Measurements from ENCODE around the gene ARHGAP30. TPM values are rescaled to one million over a fixed set of nuclear protein-coding genes. Genes with fewer than 3 reads are reported as not detected.

Gene ARHGAP30
- total and polyA plus RNA-seq, 7 experiments from 2014 or later = 128 to 291 (median 235) TPM

GRCh38 chr1:161082996-161083747 is 13.5 kb upstream of the ARHGAP30 start:
- Mint-ChIP-seq H3K27me3 (peaks cover 0 to 4% (median 0%) of the 10 kb centered on the region in 5 donors), H3K4me1 (peaks cover 0 to 10% (median 0%) of the 10 kb centered on the region in 7 donors), H3K36me3 (no peaks in the 10 kb centered on the region), H3K4me3 (no peak overlapping the region), H3K27ac (no peak overlapping the region), H3K9me3 (peaks cover 0 to 5% (median 0%) of the 10 kb centered on the region in 11 donors)
- CTCF ChIA-PET = interaction anchor here (0.6 kb wide), 1 partner anchor 10 kb away, joined by 4 read pairs; no protein-coding TSS in a partner anchor
- DNase-seq = peak in 1 of 9 donors; percentile 24
- intact Hi-C loops (cut with micrococcal nuclease) = no loop called here
- Histone ChIP-seq H3K9me3 (ENCODE audit: control insufficient read depth in 2 of 3, low read length in 3 of 3) (no peaks in the 10 kb centered on the region), H3K27ac (ENCODE audit: low read depth, low read length) (no peak overlapping the region), H3K36me3 (ENCODE audit: control insufficient read depth in 2 of 3, insufficient read depth in 3 of 3, low read length in 3 of 3) (no peaks in the 10 kb centered on the region), H3K4me3 (ENCODE audit: low read length) (no peak overlapping the region), H3K27me3 (ENCODE audit: control insufficient read depth in 2 of 2, insufficient read depth in 2 of 2, low read length in 2 of 2) (no peaks in the 10 kb centered on the region), H3K4me1 (ENCODE audit: control insufficient read depth in 2 of 2, insufficient read depth in 2 of 2, low read length in 2 of 2) (no peaks in the 10 kb centered on the region)
- peak; percentile 92 for ATAC-seq
- POLR2A ChIA-PET = no interaction called here

- ATAC-seq (no peak), DNase-seq (no peak)
- peaks cover 0 to 4% (median 0%) of the 10 kb centered on the region in 11 donors for H3K9me3 Mint-ChIP-seq
- intact Hi-C loops (cut with micrococcal nuclease) = no loop called here
- H3K27ac ChIP-seq (ENCODE audit: low read depth, low read length) = no peak overlapping the region
- POLR2A ChIA-PET = no interaction called here
- peaks cover 0 to 4% (median 0%) of the 10 kb centered on the region in 5 donors for H3K27me3 Mint-ChIP-seq
- CTCF ChIA-PET = interaction anchor here (0.6 kb wide), 1 partner anchor 10 kb away, joined by 4 read pairs; no protein-coding TSS in a partner anchor
- no peaks in the 10 kb centered on the region for H3K4me1 ChIP-seq (ENCODE audit: control insufficient read depth in 2 of 2, insufficient read depth in 2 of 2, low read length in 2 of 2)
- H3K4me1 Mint-ChIP-seq = peaks cover 0 to 10% (median 0%) of the 10 kb centered on the region in 7 donors
- no peaks in the 10 kb centered on the region for H3K9me3 ChIP-seq (ENCODE audit: control insufficient read depth in 2 of 3, low read length in 3 of 3)
- peak overlapping the region in 1 of 9 donors; percentile 44 for H3K27ac Mint-ChIP-seq
- no peak overlapping the region for H3K4me3 ChIP-seq (ENCODE audit: low read length)
- no peaks in the 10 kb centered on the region for H3K36me3 ChIP-seq (ENCODE audit: control insufficient read depth in 2 of 3, insufficient read depth in 3 of 3, low read length in 3 of 3)
- H3K36me3 Mint-ChIP-seq = no peaks in the 10 kb centered on the region
- peak overlapping the region in 1 of 10 donors; percentile 52 for H3K4me3 Mint-ChIP-seq
- H3K27me3 ChIP-seq (ENCODE audit: control insufficient read depth in 2 of 2, insufficient read depth in 2 of 2, low read length in 2 of 2) = no peaks in the 10 kb centered on the region
These were observed 12.8 kb upstream of the ARHGAP30 start for GRCh38 chr1:161082483-161082882.

GRCh38 chr1:161081519-161081918 is 11.8 kb upstream of the ARHGAP30 start:
- Histone ChIP-seq H3K36me3 (ENCODE audit: control insufficient read depth in 2 of 3, insufficient read depth in 3 of 3, low read length in 3 of 3) (no peaks in the 10 kb centered on the region), H3K9me3 (ENCODE audit: control insufficient read depth in 2 of 3, low read length in 3 of 3) (no peaks in the 10 kb centered on the region), H3K27me3 (ENCODE audit: control insufficient read depth in 2 of 2, insufficient read depth in 2 of 2, low read length in 2 of 2) (no peaks in the 10 kb centered on the region), H3K27ac (ENCODE audit: low read depth, low read length) (no peak overlapping the region), H3K4me3 (ENCODE audit: low read length) (no peak overlapping the region), H3K4me1 (ENCODE audit: control insufficient read depth in 2 of 2, insufficient read depth in 2 of 2, low read length in 2 of 2) (no peaks in the 10 kb centered on the region)
- ChIA-PET POLR2A (interaction anchor here (0.7 kb wide), 1 partner anchor 11 kb away, joined by 3 read pairs; no protein-coding TSS in a partner anchor), CTCF (interaction anchor here (0.7 kb wide), 1 partner anchor 16 kb away, joined by 5 read pairs; the partner anchor contains the start of gene KLHDC9)
- Mint-ChIP-seq H3K9me3 (peaks cover 0 to 3% (median 0%) of the 10 kb centered on the region in 11 donors), H3K36me3 (no peaks in the 10 kb centered on the region), H3K27me3 (peaks cover 0 to 4% (median 0%) of the 10 kb centered on the region in 5 donors), H3K4me1 (peaks cover 0 to 10% (median 0%) of the 10 kb centered on the region in 7 donors), H3K27ac (no peak overlapping the region), H3K4me3 (no peak overlapping the region)
- intact Hi-C loops (cut with micrococcal nuclease) = no loop called here
- no peak for ATAC-seq
- no peak for DNase-seq

- DNase-seq = no peak
- ATAC-seq = no peak
- Mint-ChIP-seq H3K27me3 (no peaks in the 10 kb centered on the region), H3K36me3 (no peaks in the 10 kb centered on the region), H3K27ac (peak overlapping the region in 1 of 9 donors; percentile 1), H3K4me1 (peaks cover 0 to 10% (median 0%) of the 10 kb centered on the region in 7 donors), H3K4me3 (no peak overlapping the region), H3K9me3 (no peaks in the 10 kb centered on the region)
- no peaks in the 10 kb centered on the region for H3K9me3 ChIP-seq (ENCODE audit: control insufficient read depth in 2 of 3, low read length in 3 of 3)
- intact Hi-C loops (cut with micrococcal nuclease) = no loop called here
- no peak overlapping the region for H3K27ac ChIP-seq (ENCODE audit: low read depth, low read length)
- H3K4me1 ChIP-seq (ENCODE audit: control insufficient read depth in 2 of 2, insufficient read depth in 2 of 2, low read length in 2 of 2) = no peaks in the 10 kb centered on the region
- no peaks in the 10 kb centered on the region for H3K27me3 ChIP-seq (ENCODE audit: control insufficient read depth in 2 of 2, insufficient read depth in 2 of 2, low read length in 2 of 2)
- no peaks in the 10 kb centered on the region for H3K36me3 ChIP-seq (ENCODE audit: control insufficient read depth in 2 of 3, insufficient read depth in 3 of 3, low read length in 3 of 3)
- POLR2A ChIA-PET = interaction anchor here (0.7 kb wide), 1 partner anchor 12 kb away, joined by 3 read pairs; no protein-coding TSS in a partner anchor
- H3K4me3 ChIP-seq (ENCODE audit: low read length) = no peak overlapping the region
- CTCF ChIA-PET = no interaction called here
These were observed 11.0 kb upstream of the ARHGAP30 start for GRCh38 chr1:161080441-161081405.

GRCh38 chr1:161079436-161080110 is 9.9 kb upstream of the ARHGAP30 start:
- intact Hi-C loops (cut with micrococcal nuclease) = no loop called here
- Mint-ChIP-seq H3K4me1 (peaks cover 0 to 10% (median 0%) of the 10 kb centered on the region in 7 donors), H3K4me3 (no peak overlapping the region), H3K36me3 (no peaks in the 10 kb centered on the region), H3K27ac (no peak overlapping the region), H3K27me3 (no peaks in the 10 kb centered on the region), H3K9me3 (no peaks in the 10 kb centered on the region)
- no peak overlapping the region for H3K27ac ChIP-seq (ENCODE audit: low read depth, low read length)
- ChIA-PET CTCF (no interaction called here), POLR2A (interaction anchor here (1.0 kb wide), 1 partner anchor 10 kb away, joined by 3 read pairs; the partner anchor contains the start of gene ARHGAP30)
- no peaks in the 10 kb centered on the region for H3K9me3 ChIP-seq (ENCODE audit: control insufficient read depth in 2 of 3, low read length in 3 of 3)
- no peak overlapping the region for H3K4me3 ChIP-seq (ENCODE audit: low read length)
- H3K4me1 ChIP-seq (ENCODE audit: control insufficient read depth in 2 of 2, insufficient read depth in 2 of 2, low read length in 2 of 2) = no peaks in the 10 kb centered on the region
- DNase-seq = no peak
- no peaks in the 10 kb centered on the region for H3K27me3 ChIP-seq (ENCODE audit: control insufficient read depth in 2 of 2, insufficient read depth in 2 of 2, low read length in 2 of 2)
- H3K36me3 ChIP-seq (ENCODE audit: control insufficient read depth in 2 of 3, insufficient read depth in 3 of 3, low read length in 3 of 3) = no peaks in the 10 kb centered on the region
- no peak for ATAC-seq

GRCh38 chr1:161077426-161077825 is 7.7 kb upstream of the ARHGAP30 start:
- Mint-ChIP-seq H3K27me3 (no peaks in the 10 kb centered on the region), H3K27ac (peak overlapping the region in 1 of 9 donors; percentile 45), H3K9me3 (peaks cover 0 to 1% (median 0%) of the 10 kb centered on the region in 11 donors), H3K4me1 (peaks cover 0 to 13% (median 3%) of the 10 kb centered on the region in 7 donors), H3K4me3 (no peak overlapping the region), H3K36me3 (no peaks in the 10 kb centered on the region)
- H3K36me3 ChIP-seq (ENCODE audit: control insufficient read depth in 2 of 3, insufficient read depth in 3 of 3, low read length in 3 of 3) = no peaks in the 10 kb centered on the region
- no peaks in the 10 kb centered on the region for H3K27me3 ChIP-seq (ENCODE audit: control insufficient read depth in 2 of 2, insufficient read depth in 2 of 2, low read length in 2 of 2)
- H3K27ac ChIP-seq (ENCODE audit: low read depth, low read length) = no peak overlapping the region
- ChIA-PET CTCF (no interaction called here), POLR2A (no interaction called here)
- intact Hi-C loops (cut with micrococcal nuclease) = no loop called here
- DNase-seq (no peak), ATAC-seq (no peak)
- no peaks in the 10 kb centered on the region for H3K9me3 ChIP-seq (ENCODE audit: control insufficient read depth in 2 of 3, low read length in 3 of 3)
- H3K4me1 ChIP-seq (ENCODE audit: control insufficient read depth in 2 of 2, insufficient read depth in 2 of 2, low read length in 2 of 2) = no peaks in the 10 kb centered on the region
- no peak overlapping the region for H3K4me3 ChIP-seq (ENCODE audit: low read length)

All from naive thymus-derived CD4-positive, alpha-beta T cell (primary cell).